DOHH2 (cell line): ENCODE data around the gene PRRC1.

Experiments used
- H3F3A ChIP-seq: fragments of 200-600 bp; sonication (generic), shearing (Covaris generic); 2 replicates; pipeline ENCODE4 v1.6.0; 2016; ENCODE audit warnings: antibody characterized with exemption, mild to moderate bottlenecking; ENCODE audit not compliant: control insufficient read depth, insufficient read depth
- H3K27ac ChIP-seq: fragments of 200-600 bp; sonication (generic); 2 replicates; pipeline ENCODE4 v1.5.1; 2014; ENCODE audit warnings: low read depth, mild to moderate bottlenecking, low read length, moderate library complexity
- H3K27me3 ChIP-seq: fragments of 200-600 bp; sonication (generic); 2 replicates; pipeline ENCODE4 v1.6.1; 2014; ENCODE audit warnings: mild to moderate bottlenecking, low read length, mixed read lengths; ENCODE audit not compliant: control insufficient read depth
- H3K36me3 ChIP-seq: fragments of 200-600 bp; sonication (generic); 2 replicates; pipeline ENCODE4 v1.6.1; 2014; ENCODE audit warnings: mild to moderate bottlenecking, low read length, moderate library complexity, mixed read lengths; ENCODE audit not compliant: control insufficient read depth
- H3K4me1 ChIP-seq: fragments of 200-600 bp; sonication (generic); 2 replicates; pipeline ENCODE4 v1.6.1; 2014; ENCODE audit warnings: mild to moderate bottlenecking, low read length, mixed read lengths; ENCODE audit not compliant: control insufficient read depth
- H3K4me2 ChIP-seq: fragments of 200-600 bp; sonication (generic); 2 replicates; pipeline ENCODE4 v1.6.0; 2014; ENCODE audit warnings: mild to moderate bottlenecking, low read length, moderate library complexity
- H3K4me3 ChIP-seq: fragments of 200-600 bp; sonication (generic); 2 replicates; pipeline ENCODE4 v1.5.1; 2014; ENCODE audit warnings: mild to moderate bottlenecking, low read length, mixed read lengths
- H3K79me2 ChIP-seq: fragments of 200-600 bp; sonication (generic); 2 replicates; pipeline ENCODE4 v1.6.1; 2014; ENCODE audit warnings: mild to moderate bottlenecking, low read length, mixed read lengths; ENCODE audit not compliant: control insufficient read depth
- H3K9me2 ChIP-seq: fragments of 200-600 bp; sonication (generic); replicated peaks from 2 replicates; pipeline ENCODE4 v1.6.1; 2014; ENCODE audit warnings: mild to moderate bottlenecking, low read length, mixed read lengths; ENCODE audit not compliant: control insufficient read depth
- H3K9me3 ChIP-seq: fragments of 200-600 bp; sonication (generic); 2 replicates; pipeline ENCODE4 v1.6.1; 2014; ENCODE audit warnings: antibody characterized with exemption, low read length, mixed read lengths; ENCODE audit not compliant: control insufficient read depth, insufficient read depth
- H4K20me1 ChIP-seq: fragments of 200-600 bp; sonication (generic); 2 replicates; pipeline ENCODE4 v1.6.0; 2014; ENCODE audit warnings: low read depth, mild to moderate bottlenecking, antibody characterized with exemption, low read length, moderate library complexity; ENCODE audit not compliant: control insufficient read depth, insufficient read depth
- EZH2phosphoT487 ChIP-seq: fragments of 200-600 bp; sonication (generic); IDR thresholded peaks from 2 replicates; pipeline ENCODE4 v1.6.1; 2017; ENCODE audit warnings: borderline replicate concordance, mild to moderate bottlenecking, antibody characterized with exemption, low read length, moderate library complexity, mixed read lengths
- TF ChIP-seq, protein P1 (sequence below): fragments of 200-600 bp; sonication (generic); IDR thresholded peaks from one replicate; pipeline ENCODE4 v1.5.1; 2014; ENCODE audit warnings: antibody characterized with exemption, mild to moderate bottlenecking, low read depth, low read length; ENCODE audit not compliant: poor library complexity, severe bottlenecking

PRRC1 gene

DNA sequence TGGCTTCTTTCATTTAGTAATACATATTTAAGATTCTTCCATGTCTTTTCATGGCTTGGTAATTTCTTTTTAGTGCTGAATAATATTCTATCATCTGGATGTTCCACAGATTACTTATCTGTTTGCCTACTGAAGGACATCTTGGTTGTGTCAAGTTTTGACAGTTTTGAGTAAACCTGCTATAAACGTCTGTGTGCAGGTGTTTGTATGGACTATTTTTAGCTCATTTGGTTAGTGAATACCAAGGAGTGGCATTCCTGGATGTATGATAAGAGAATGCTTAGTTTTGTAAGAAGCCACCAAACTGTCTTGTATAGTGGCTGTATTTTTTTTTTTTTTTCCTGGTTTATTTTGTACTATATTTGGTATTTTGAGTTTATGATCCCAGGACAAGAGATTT, 38.4 kb downstream of the PRRC1 start:
- H3K4me1 ChIP-seq, result no peaks in the 10 kb centered on the region
- no peak overlapping the region for H3K27ac ChIP-seq
- no peaks in the 10 kb centered on the region for H3K9me3 ChIP-seq
- H3K4me3 ChIP-seq, result no peak overlapping the region
- no peaks in the 10 kb centered on the region for H3F3A ChIP-seq
- H3K9me2 ChIP-seq, result no peaks in the 10 kb centered on the region
- TF ChIP-seq, protein P1, sequence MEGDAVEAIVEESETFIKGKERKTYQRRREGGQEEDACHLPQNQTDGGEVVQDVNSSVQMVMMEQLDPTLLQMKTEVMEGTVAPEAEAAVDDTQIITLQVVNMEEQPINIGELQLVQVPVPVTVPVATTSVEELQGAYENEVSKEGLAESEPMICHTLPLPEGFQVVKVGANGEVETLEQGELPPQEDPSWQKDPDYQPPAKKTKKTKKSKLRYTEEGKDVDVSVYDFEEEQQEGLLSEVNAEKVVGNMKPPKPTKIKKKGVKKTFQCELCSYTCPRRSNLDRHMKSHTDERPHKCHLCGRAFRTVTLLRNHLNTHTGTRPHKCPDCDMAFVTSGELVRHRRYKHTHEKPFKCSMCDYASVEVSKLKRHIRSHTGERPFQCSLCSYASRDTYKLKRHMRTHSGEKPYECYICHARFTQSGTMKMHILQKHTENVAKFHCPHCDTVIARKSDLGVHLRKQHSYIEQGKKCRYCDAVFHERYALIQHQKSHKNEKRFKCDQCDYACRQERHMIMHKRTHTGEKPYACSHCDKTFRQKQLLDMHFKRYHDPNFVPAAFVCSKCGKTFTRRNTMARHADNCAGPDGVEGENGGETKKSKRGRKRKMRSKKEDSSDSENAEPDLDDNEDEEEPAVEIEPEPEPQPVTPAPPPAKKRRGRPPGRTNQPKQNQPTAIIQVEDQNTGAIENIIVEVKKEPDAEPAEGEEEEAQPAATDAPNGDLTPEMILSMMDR, result no peak
- no peak for TF ChIP-seq EZH2phosphoT487
- H3K36me3 ChIP-seq, result peaks cover 26% of the 10 kb centered on the region
- no peaks in the 10 kb centered on the region for H3K27me3 ChIP-seq
- no peaks in the 10 kb centered on the region for H3K79me2 ChIP-seq
- H3K4me2 ChIP-seq, result no peak overlapping the region
- no peaks in the 10 kb centered on the region for H4K20me1 ChIP-seq

DNA sequence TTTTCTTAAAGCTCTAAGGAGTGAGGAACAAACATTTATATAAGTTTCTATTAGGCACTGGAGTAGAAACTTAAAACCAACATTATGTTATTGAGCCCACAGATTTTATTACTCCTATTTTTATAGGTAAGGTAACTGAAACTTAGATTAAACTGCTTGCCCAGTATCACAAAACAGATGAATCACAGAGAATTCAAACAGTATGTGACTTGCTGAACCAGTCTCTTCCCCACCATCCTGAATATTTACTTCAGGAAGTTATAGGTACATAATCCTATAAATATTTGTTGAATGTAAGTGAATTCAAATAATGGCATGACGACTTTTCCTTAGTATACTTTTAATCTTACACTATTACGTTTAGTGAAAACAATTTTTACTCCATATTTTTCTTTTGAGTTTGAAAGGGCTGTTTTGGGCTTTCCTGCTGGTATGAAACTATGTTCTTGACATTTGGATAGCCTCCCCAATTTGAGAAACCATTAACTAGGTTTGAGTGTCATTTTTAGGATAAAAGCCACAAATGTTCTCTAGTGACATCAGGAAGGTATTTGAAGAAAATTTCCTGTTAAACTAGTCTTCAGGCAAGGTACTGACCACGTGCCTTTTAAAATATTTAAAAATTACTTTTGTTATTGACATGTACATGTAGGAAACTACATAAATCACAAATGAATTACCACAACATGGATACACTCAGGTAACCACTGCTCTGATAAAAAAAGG, 39.3 kb downstream of the PRRC1 start:
- no peaks in the 10 kb centered on the region for H3F3A ChIP-seq
- peaks cover 17% of the 10 kb centered on the region for H3K36me3 ChIP-seq
- H3K9me2 ChIP-seq, result no peaks in the 10 kb centered on the region
- H3K4me1 ChIP-seq, result no peaks in the 10 kb centered on the region
- no peak overlapping the region for H3K4me3 ChIP-seq
- H4K20me1 ChIP-seq, result no peaks in the 10 kb centered on the region
- H3K79me2 ChIP-seq, result no peaks in the 10 kb centered on the region
- H3K9me3 ChIP-seq, result no peaks in the 10 kb centered on the region
- no peak overlapping the region for H3K27ac ChIP-seq
- no peak overlapping the region for H3K4me2 ChIP-seq
- no peak for TF ChIP-seq EZH2phosphoT487
- TF ChIP-seq, protein P1, result no peak
- H3K27me3 ChIP-seq, result no peaks in the 10 kb centered on the region

DNA sequence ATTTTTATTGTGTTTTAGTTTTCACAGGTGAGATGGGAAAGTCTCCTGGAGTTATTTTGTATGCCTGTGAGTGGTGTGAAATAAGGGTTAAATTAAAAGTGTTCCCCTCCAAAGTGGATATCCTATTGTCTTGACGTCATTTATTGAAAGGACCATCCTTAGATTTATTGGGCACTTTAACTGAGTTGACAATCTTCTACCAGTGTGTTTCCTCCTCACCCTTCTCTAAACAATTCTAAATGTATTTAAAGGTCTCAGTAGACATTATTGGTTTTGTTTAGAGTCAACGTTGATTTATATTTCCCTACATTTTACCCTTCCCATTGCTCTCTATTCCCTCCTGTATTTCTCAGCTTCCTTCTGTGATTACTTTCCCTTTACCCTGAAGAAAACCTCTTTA, 40.8 kb downstream of the PRRC1 start:
- H3K9me3 ChIP-seq, result no peaks in the 10 kb centered on the region
- no peaks in the 10 kb centered on the region for H3F3A ChIP-seq
- no peaks in the 10 kb centered on the region for H3K4me1 ChIP-seq
- no peaks in the 10 kb centered on the region for H3K79me2 ChIP-seq
- no peaks in the 10 kb centered on the region for H4K20me1 ChIP-seq
- no peak overlapping the region for H3K4me2 ChIP-seq
- H3K27me3 ChIP-seq, result no peaks in the 10 kb centered on the region
- H3K4me3 ChIP-seq, result no peak overlapping the region
- no peak overlapping the region for H3K27ac ChIP-seq
- peaks cover 8% of the 10 kb centered on the region for H3K36me3 ChIP-seq
- no peak for TF ChIP-seq EZH2phosphoT487
- TF ChIP-seq, protein P1, result no peak
- H3K9me2 ChIP-seq, result no peaks in the 10 kb centered on the region
